Non-pigmented ciliary epithelial cell (primary cell): ENCODE measurements around the gene TMEM107.
A peak's percentile ranks its signal among the peaks of the same experiment; 100 is the strongest.
"Not testable (repeated sequence)": the region's sequence is repeated elsewhere in the genome, so short reads cannot be mapped to it uniquely, and the experiment has no call there.

Source experiments
- DNase-seq: peaks from one replicate; pipeline ENCODE4 v3.0.0-alpha.2; 2010; ENCODE audit warnings: low read depth

TMEM107 gene

GRCh38 chr17:8189711-8190477 lies 13.7 kb upstream of the TMEM107 start, which contains the start of gene BORCS6:
BORCS6 (minus strand) TSS chr17:8190180; CDS start chr17:8190140, 40 bp downstream.
- DNase-seq = peak; percentile 96

GRCh38 chr17:8189041-8189710 lies 13.0 kb upstream of the TMEM107 start:
- DNase-seq = no peak

GRCh38 chr17:8188263-8188839 lies 12.2 kb upstream of the TMEM107 start:
- no peak for DNase-seq

GRCh38 chr17:8187517-8188262 lies 11.5 kb upstream of the TMEM107 start:
- DNase-seq = peak; percentile 98

- DNase-seq = peak; percentile 89
These were observed 10.8 kb upstream of the TMEM107 start for GRCh38 chr17:8186787-8187516.

GRCh38 chr17:8186446-8186786 lies 10.2 kb upstream of the TMEM107 start:
- DNase-seq = no peak

GRCh38 chr17:8185582-8186445 lies 9.6 kb upstream of the TMEM107 start:
- no peak for DNase-seq

- no peak for DNase-seq
These were observed 985 bp upstream of the TMEM107 start for GRCh38 chr17:8176998-8177731.

GRCh38 chr17:8175795-8176196 lies 384 bp downstream of the TMEM107 start:
- no peak for DNase-seq

GRCh38 chr17:8173871-8174322 lies 2.3 kb downstream of the TMEM107 start:
- no peak for DNase-seq

GRCh38 chr17:8173056-8173870 lies 2.9 kb downstream of the TMEM107 start:
- DNase-seq = peak; percentile 95

- DNase-seq = not testable (repeated sequence)
These were observed 6.0 kb downstream of the TMEM107 start for GRCh38 chr17:8170186-8170585.

GRCh38 chr17:8167526-8167925 lies 8.7 kb downstream of the TMEM107 start:
- DNase-seq = no peak

GRCh38 chr17:8166731-8167130 lies 9.4 kb downstream of the TMEM107 start:
- DNase-seq = no peak

GRCh38 chr17:8164815-8165131 lies 11.4 kb downstream of the TMEM107 start:
- no peak for DNase-seq

- no peak for DNase-seq
These were observed 12.0 kb downstream of the TMEM107 start for GRCh38 chr17:8163978-8164814.

GRCh38 chr17:8162997-8163977 lies 12.9 kb downstream of the TMEM107 start:
- no peak for DNase-seq
